Prostate gland (tissue), 2 donors: ENCODE data around the gene SNX13. TPM values are rescaled to one million over a fixed set of nuclear protein-coding genes. Genes with fewer than 3 reads are reported as not detected.

Experiments used
- DNase-seq: peaks from one replicate; pipeline ENCODE4 v3.0.0-alpha.2; 2019; ENCODE audit warnings: low spot score
- H3K27ac ChIP-seq, 2 donors: fragments of 200-600 bp; sonication (generic); 2 replicates each; pipeline ENCODE4 v1.5.1; 2017 to 2019
- H3K27me3 ChIP-seq: fragments of 200-600 bp; sonication (generic); replicated peaks from 2 replicates; pipeline ENCODE4 v1.5.1; 2019; ENCODE audit not compliant: insufficient read depth
- H3K36me3 ChIP-seq, 2 donors: fragments of 200-600 bp; sonication (generic); 1 replicate in 1 of 2; 2 replicates in 1 of 2; pipeline versions ENCODE4 v1.5.1 to v1.8.1; 2017 to 2019
- H3K4me1 ChIP-seq: fragments of 200-600 bp; sonication (generic); replicated peaks from 2 replicates; pipeline ENCODE4 v1.5.1; 2019
- H3K4me3 ChIP-seq, 2 donors: fragments of 200-600 bp; sonication (generic); 2 replicates each; pipeline ENCODE4 v1.5.1; 2017 to 2019
- H3K9me3 ChIP-seq: fragments of 200-600 bp; sonication (generic); 2 replicates; pipeline ENCODE4 v1.5.1; 2017
- POLR2A ChIP-seq: fragments of 450-650 bp; IDR thresholded peaks from one replicate; pipeline ENCODE4 v1.6.1; 2016; ENCODE audit warnings: antibody characterized with exemption, mild to moderate bottlenecking
- POLR2AphosphoS5 ChIP-seq: sonication (generic); formaldehyde crosslinking; IDR thresholded peaks from one replicate; pipeline ENCODE4 v1.6.1; 2017; ENCODE audit warnings: antibody characterized with exemption
- WGBS: methylation state at CpG from one replicate; pipeline ENCODE4 v1.1.5; 2018; 5-methylcytosine and 5-hydroxymethylcytosine counted together
- intact Hi-C: fragments of 100-400 bp; cut with DNase I; formaldehyde crosslinking; loops from one replicate; pipeline ENCODE4 v1.14.2; 2022
- total RNA-seq, 2 donors: library from RNA; depleted of rRNA; stranded (reverse); fragments of >200 nt; gene quantifications; one replicate each; pipeline ENCODE4 v1.1.0, GENCODE V29; 2016
- TF ChIP-seq, protein P1 (sequence below), 4 experiments: fragments of 200-600 bp in 2 of 4; fragments of 450-650 bp in 2 of 4; sonication (generic) in 2 of 4; IDR thresholded peaks; 1 replicate in 3 of 4; 2 replicates in 1 of 4; pipeline ENCODE4 v1.5.1; 2016 to 2019; ENCODE audit warnings: antibody characterized with exemption in 4 of 4, mild to moderate bottlenecking in 2 of 4, moderate library complexity in 2 of 4

The SNX13 gene
- total RNA-seq, 2 donors from 2014 or later: 46.9 to 63.5 TPM

DNA sequence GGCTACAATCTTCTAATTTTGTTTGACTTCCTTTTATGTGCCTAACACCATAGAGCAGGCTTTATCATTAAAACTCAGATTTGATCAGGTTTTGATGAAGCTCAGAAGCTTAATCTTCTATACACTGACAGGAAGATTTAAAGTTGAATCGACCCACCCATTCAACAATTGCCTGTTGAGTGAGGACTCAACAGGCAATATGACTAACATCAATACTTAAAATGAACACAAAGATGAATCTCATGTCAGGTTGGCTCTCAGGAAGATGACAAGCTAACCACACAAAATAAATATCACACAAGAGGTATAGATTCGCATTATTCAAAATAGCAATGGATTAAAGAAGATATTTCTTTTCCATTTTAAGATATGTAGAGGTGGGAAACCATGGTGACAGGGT is 36.7 kb upstream of the SNX13 start:
- Histone ChIP-seq H3K9me3 (no peaks in the 10 kb centered on the region), H3K36me3 (no peaks in the 10 kb centered on the region), H3K27me3 (no peaks in the 10 kb centered on the region), H3K4me1 (no peaks in the 10 kb centered on the region), H3K4me3 (no peak overlapping the region), H3K27ac (no peak overlapping the region)
- intact Hi-C loops: loop anchor here (10.0 kb wide), 1 partner anchor 368 kb away; no protein-coding TSS in a partner anchor
- DNase-seq: no peak
- TF ChIP-seq POLR2AphosphoS5: no peak
- TF ChIP-seq, protein P1, sequence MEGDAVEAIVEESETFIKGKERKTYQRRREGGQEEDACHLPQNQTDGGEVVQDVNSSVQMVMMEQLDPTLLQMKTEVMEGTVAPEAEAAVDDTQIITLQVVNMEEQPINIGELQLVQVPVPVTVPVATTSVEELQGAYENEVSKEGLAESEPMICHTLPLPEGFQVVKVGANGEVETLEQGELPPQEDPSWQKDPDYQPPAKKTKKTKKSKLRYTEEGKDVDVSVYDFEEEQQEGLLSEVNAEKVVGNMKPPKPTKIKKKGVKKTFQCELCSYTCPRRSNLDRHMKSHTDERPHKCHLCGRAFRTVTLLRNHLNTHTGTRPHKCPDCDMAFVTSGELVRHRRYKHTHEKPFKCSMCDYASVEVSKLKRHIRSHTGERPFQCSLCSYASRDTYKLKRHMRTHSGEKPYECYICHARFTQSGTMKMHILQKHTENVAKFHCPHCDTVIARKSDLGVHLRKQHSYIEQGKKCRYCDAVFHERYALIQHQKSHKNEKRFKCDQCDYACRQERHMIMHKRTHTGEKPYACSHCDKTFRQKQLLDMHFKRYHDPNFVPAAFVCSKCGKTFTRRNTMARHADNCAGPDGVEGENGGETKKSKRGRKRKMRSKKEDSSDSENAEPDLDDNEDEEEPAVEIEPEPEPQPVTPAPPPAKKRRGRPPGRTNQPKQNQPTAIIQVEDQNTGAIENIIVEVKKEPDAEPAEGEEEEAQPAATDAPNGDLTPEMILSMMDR (IDR thresholded peaks at IDR 0.05): no peak
- no peak for TF ChIP-seq POLR2A
- 47% methylated on average over 2 of the region's 2 CpGs for WGBS

DNA sequence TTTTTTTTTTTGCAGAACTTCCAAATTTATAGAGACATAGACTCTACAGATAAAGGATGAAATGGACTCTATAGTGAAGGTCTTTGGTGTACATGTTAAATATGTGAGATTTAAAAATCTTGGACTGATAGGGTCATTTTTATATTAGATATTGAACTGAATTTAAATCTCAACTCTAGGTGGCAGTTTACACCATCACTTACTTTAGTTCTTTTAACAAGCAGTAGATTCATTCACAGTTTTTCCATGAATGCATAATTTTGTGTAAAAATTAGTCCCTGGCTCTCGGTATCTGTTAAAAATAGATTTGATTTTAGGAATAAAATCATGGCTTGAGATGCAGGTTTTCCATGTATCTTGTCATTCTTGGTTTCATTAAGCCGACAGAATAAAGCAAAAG is 31.1 kb upstream of the SNX13 start:
- H3K4me1 ChIP-seq: no peaks in the 10 kb centered on the region
- DNase-seq: no peak

DNA sequence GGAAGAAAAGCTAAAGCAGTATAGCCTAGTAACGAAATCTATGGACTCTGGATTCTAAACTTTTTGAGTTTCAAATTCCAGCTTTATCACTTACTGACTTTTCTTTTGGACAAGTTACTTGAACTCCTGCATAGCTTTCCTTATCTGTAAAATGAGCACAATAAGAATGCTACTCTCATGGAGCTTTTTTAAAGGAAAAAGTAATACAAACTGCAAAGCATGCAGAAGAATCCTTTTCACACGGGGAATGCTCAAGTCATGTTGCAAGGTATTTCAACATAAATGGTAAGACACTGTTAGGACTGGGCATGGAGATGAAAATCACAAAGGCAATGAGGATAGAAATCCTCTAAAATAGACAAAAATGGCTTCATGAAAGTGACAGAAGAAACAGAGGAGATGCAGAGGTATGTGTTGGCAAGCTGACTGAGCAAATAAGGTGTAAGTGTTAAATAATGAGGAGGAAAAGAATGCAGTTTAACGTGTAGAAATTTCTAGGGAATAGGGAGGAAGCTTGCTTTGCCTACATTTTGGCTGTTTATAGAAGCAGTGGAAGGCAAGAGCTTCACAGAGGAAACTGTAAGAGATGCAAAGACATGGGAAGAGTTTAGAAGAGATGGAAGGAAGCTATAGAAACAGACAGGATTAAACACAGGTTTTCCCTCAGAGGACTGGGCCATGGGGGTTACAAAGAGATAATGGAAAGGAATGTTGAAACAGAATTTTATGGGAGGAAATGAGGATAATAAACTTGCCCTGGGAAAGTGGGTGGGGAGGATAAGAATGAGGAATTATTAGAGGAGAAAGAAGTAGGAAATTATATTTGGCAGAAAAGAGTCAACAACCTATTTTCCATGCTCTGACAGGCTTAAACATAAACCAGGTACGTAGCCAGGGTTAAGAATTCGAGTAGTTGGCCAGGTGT is 28.8 kb upstream of the SNX13 start:
- Histone ChIP-seq H3K36me3 (no peaks in the 10 kb centered on the region), H3K27me3 (no peaks in the 10 kb centered on the region), H3K9me3 (no peaks in the 10 kb centered on the region), H3K4me1 (no peaks in the 10 kb centered on the region), H3K4me3 (no peak overlapping the region), H3K27ac (no peak overlapping the region)
- no peak for TF ChIP-seq POLR2AphosphoS5
- 57% methylated on average over 5 of the region's 5 CpGs for WGBS
- no peak for DNase-seq
- intact Hi-C loops: no loop called here

More for the DNA sequence above, 31.1 kb upstream of the SNX13 start:
- TF ChIP-seq POLR2AphosphoS5 (no peak), POLR2A (no peak)
- TF ChIP-seq, protein P1 (IDR thresholded peaks at IDR 0.05): peak in 1 of 4 experiments; percentile 13
- no peaks in the 10 kb centered on the region for H3K36me3 ChIP-seq
- WGBS: 69% methylated on average over 2 of the region's 2 CpGs
- no peak overlapping the region for H3K4me3 ChIP-seq
- H3K27me3 ChIP-seq: no peaks in the 10 kb centered on the region
- H3K27ac ChIP-seq: no peak overlapping the region
- no peaks in the 10 kb centered on the region for H3K9me3 ChIP-seq
- intact Hi-C loops: loop anchor here (10.0 kb wide), 1 partner anchor 373 kb away; no protein-coding TSS in a partner anchor

DNA sequence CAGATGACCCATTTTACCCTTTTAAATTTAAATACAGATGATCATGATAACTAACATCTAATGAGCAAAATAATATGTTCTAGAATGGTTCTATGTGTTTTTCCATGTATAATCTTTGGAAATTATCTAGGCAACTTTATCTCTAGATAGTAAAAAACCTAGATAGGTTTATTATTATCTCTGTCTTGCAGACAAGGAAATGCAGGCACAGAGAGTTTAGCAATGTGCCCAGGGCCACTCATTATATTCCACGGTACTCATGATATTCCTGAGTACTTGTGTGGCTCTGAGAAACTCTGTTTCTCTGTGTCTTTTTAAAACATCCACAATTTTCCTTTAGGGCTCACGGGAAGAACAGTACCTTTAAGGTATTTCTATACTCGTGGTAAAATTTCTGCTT is 26.4 kb upstream of the SNX13 start:
- Histone ChIP-seq H3K27ac (no peak overlapping the region), H3K4me1 (no peaks in the 10 kb centered on the region), H3K36me3 (no peaks in the 10 kb centered on the region), H3K9me3 (no peaks in the 10 kb centered on the region), H3K27me3 (no peaks in the 10 kb centered on the region), H3K4me3 (no peak overlapping the region)
- no peak for DNase-seq
- WGBS: 85% methylated on average over 3 of the region's 3 CpGs
- intact Hi-C loops: no loop called here
- TF ChIP-seq, protein P1 (IDR thresholded peaks at IDR 0.05): no peak
- TF ChIP-seq POLR2AphosphoS5 (no peak), POLR2A (no peak)

DNA sequence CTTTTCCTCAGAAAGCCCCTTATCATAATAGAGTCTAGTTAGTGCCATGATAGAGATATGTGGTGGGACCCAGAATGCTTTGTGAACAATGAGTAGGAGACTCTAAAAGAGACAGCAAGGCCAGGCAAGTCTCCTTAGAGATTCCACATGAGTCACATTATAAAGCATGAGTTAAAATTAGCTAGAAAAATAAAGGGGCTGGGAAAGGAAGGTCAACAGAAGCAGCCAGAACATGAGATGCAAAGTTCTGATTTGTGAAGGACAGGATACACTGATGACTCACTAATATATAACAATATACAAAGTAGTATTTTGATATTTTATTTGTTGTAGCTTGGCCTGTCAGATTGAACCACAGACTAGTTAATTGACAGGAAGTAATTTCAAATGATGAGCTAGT is 25.3 kb upstream of the SNX13 start:
- no peak for DNase-seq
- Histone ChIP-seq H3K4me3 (no peak overlapping the region), H3K9me3 (no peaks in the 10 kb centered on the region), H3K27ac (no peak overlapping the region), H3K4me1 (no peaks in the 10 kb centered on the region), H3K27me3 (no peaks in the 10 kb centered on the region), H3K36me3 (no peaks in the 10 kb centered on the region)
- TF ChIP-seq POLR2AphosphoS5: no peak
- TF ChIP-seq POLR2A: no peak
- TF ChIP-seq, protein P1 (IDR thresholded peaks at IDR 0.05): no peak
- intact Hi-C loops: no loop called here
